Smooth muscle cell of the brain vasculature (primary cell): Measurements from ENCODE around the gene PGPEP1.
"Not testable (repeated sequence)": the region's sequence is repeated elsewhere in the genome, so short reads cannot be mapped to it uniquely, and the experiment has no call there.

Experiments used
- DNase-seq: peaks from one replicate; pipeline ENCODE4 v3.0.0-alpha.2; 2012; ENCODE audit warnings: low read depth, low spot score

The PGPEP1 gene

DNA sequence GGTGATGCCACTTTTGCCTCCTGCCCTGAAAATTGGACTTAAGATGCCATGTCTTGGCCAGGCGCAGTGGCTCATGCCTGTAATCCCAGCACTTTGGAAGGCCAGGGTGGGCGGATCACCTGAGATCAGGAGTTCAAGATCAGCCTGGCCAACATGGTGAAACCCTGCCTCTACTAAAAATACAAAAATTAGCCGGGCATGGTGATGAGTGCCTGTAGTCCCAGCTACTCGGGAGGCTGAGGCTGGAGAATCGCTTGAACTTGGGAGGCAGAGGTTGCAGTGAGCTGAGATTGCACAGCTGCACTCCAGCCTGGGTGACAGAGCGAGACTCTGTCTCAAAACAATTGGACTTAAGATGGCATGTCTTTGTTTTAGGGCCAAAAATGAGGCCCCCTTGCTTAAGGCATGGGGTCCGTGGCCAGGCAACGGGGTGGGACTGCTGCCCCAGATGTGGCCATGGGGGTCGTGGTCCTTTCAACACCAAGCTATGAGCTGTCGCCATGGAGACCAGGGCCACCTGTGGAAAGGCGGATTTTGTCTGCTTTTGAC is 24.0 kb downstream of the PGPEP1 start:
- not testable (repeated sequence) for DNase-seq

GRCh38 chr19:18364826-18365528 is 24.6 kb downstream of the PGPEP1 start:
- peak; percentile 98 for DNase-seq

- no peak for DNase-seq
Measured at GRCh38 chr19:18366021-18366435, 25.6 kb downstream of the PGPEP1 start.

DNA sequence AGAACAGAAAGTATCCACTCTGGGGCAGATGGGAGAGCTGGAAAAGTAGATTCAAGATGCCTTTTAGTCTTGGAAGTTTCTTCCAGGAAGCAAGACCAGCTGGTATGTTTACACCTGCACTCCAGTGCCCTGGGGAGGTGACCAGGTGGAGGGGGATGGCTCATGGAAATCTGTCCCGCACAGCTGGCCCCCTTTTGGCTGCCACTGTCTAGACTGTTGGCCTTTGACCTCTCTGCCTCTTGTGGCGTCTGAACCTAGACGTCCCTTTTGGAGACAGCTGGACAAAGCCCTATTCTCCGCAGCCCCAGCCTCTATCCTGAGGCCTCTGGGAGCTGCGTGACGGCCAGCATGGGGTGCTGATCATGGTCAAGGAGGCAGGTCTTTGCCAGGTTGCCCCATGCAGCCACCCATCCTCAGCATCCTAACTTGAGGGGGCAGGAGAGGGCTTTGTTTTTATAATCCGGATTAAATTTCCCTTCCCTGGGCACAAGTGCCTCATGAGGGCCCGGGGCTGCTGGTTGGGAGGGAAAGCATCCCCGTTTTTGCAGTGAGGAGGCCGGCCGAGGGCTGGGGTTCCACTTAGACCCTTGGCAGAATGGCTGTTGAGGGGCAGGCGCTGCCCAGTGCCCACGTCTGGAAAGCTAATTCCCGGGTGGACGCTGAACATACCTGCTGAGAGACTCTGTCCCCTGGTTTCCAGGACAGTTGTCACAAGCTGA is 28.3 kb downstream of the PGPEP1 start:
- DNase-seq = no peak

- DNase-seq = no peak
Measured at GRCh38 chr19:18373407-18373891, 33.1 kb downstream of the PGPEP1 start.

- DNase-seq = peak; percentile 93
Measured at GRCh38 chr19:18373892-18374629, 33.7 kb downstream of the PGPEP1 start.

- DNase-seq = no peak
Measured at GRCh38 chr19:18377026-18377425, 36.6 kb downstream of the PGPEP1 start.

- no peak for DNase-seq
Measured at GRCh38 chr19:18379803-18380747, 39.7 kb downstream of the PGPEP1 start.

- DNase-seq = no peak
Measured at GRCh38 chr19:18380843-18381242, 40.4 kb downstream of the PGPEP1 start.

- not testable (repeated sequence) for DNase-seq
Measured at GRCh38 chr19:18383622-18384021, 43.2 kb downstream of the PGPEP1 start.

- no peak for DNase-seq
Measured at GRCh38 chr19:18384775-18385174, 44.4 kb downstream of the PGPEP1 start.

GRCh38 chr19:18385359-18385674 is 44.9 kb downstream of the PGPEP1 start:
- no peak for DNase-seq

DNA sequence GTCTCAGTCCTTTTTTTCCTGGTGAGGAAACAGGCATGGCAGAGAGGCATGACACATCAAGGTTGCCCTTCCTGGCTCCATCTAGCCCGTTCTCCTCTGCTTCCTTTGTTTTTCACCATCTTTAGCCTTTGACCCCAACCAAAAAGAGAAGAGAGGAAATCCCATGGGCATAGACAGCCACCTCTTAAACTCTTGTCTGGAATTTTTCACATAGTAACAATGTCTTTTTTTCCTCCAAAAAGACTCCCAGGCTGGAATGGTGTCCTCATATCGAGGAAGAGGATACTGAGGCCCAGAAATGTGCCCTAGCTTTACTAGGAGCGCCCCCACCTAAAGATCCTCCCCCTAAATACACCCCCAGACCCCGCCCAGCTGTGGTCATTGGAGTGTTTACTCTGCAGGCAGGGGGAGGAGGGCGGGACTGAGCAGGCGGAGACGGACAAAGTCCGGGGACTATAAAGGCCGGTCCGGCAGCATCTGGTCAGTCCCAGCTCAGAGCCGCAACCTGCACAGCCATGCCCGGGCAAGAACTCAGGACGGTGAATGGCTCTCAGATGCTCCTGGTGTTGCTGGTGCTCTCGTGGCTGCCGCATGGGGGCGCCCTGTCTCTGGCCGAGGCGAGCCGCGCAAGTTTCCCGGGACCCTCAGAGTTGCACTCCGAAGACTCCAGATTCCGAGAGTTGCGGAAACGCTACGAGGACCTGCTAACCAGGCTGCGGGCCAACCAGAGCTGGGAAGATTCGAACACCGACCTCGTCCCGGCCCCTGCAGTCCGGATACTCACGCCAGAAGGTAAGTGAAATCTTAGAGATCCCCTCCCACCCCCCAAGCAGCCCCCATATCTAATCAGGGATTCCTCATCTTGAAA is 45.5 kb downstream of the PGPEP1 start, which contains the start of gene GDF15:
GDF15 (plus strand) TSS at position 484 of the 868 bp plus-strand sequence; CDS start at position 516, 32 bp downstream.
- peak; percentile 70 for DNase-seq

DNA sequence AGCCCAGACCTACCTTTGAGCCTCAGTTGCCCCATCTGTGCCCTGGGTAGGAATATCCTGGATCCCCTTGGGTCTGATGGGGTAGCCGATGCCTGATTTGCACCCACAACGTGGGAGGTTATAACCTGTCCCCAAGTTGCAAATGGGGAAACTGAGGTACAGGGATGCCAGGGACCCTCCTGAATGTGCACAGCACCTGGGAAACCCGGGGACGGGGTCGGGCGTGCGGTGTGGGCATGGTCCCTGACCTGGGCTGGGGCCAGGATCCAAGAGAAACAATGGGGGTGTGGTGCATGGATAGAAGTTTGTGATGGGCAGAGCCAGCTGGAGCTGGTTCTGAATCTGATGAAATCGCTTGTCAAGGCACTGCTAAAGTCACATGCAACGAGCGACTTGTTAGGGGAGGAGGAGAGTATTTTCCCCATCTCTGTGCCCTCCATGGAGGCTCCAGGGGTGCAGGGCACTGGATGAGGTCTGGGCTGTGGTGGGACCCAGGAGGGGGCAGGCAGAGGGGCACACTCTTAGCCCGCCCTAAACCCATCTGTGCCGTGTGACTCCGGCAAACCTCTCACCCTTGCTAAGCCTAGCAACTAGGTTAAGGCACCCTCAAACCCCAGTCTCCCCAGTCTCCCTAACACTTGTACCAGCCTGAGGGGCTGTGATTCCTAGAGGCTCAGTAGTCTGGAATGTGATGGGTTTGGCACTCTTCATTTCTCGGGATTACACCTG is 46.3 kb downstream of the PGPEP1 start:
- no peak for DNase-seq

DNA sequence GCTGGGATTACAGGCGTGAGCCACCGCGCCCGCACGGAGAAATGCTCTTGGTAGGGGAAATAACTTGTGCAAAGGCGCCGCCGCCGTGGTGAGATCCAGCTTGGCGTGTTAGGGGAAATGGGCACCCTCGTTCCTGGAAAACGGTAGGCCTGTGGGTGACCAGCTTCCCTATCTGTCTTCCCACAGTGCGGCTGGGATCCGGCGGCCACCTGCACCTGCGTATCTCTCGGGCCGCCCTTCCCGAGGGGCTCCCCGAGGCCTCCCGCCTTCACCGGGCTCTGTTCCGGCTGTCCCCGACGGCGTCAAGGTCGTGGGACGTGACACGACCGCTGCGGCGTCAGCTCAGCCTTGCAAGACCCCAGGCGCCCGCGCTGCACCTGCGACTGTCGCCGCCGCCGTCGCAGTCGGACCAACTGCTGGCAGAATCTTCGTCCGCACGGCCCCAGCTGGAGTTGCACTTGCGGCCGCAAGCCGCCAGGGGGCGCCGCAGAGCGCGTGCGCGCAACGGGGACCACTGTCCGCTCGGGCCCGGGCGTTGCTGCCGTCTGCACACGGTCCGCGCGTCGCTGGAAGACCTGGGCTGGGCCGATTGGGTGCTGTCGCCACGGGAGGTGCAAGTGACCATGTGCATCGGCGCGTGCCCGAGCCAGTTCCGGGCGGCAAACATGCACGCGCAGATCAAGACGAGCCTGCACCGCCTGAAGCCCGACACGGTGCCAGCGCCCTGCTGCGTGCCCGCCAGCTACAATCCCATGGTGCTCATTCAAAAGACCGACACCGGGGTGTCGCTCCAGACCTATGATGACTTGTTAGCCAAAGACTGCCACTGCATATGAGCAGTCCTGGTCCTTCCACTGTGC is 47.9 kb downstream of the PGPEP1 start:
- no peak for DNase-seq

- DNase-seq = no peak
Measured at GRCh38 chr19:18388960-18389725, 48.7 kb downstream of the PGPEP1 start.

DNA sequence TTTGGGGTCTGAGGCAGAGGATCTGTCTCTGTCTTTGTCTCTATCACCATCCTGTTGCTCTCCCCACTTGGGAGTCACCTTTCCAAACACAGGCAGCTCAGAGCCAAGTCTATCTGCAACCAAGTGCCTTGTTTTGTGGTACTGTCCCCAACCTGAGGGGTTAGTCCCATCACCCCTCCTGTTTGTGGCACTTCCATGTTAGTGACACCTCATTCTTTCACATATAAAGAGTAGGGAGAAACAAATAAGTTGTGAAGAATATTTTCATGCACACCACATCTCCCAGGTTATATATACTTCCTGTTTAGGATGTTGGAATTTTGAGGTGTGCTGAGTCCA is 49.3 kb downstream of the PGPEP1 start:
- DNase-seq = no peak
